Fibroblast of skin of abdomen (primary cell): ENCODE measurements around the gene SDK1.
"Not testable (repeated sequence)": the region's sequence is repeated elsewhere in the genome, so short reads cannot be mapped to it uniquely, and the experiment has no call there.

ENCODE experiments used
- DNase-seq: peaks from one replicate; pipeline ENCODE4 v3.0.0-alpha.2; 2013

SDK1 gene

DNA sequence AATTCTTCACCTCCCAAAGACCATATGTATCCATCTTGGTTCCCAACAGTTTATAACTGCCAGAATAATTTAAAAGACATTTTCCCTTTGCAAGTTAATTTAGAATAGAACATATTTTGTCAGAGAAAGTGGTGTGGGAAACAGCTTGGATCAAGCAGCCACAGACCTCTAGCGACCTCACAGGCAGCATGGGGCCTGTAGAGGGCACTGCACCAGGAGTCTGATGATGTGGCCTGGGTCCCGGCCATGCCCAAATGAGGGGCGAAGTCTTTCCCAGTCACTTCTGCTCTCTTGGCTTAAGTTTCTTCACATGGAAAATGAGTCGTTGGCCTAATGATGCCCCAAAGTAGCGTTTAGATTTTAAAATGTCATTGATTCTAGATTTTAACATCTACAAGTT is 243.2 kb downstream of the SDK1 start:
- DNase-seq: no peak

DNA sequence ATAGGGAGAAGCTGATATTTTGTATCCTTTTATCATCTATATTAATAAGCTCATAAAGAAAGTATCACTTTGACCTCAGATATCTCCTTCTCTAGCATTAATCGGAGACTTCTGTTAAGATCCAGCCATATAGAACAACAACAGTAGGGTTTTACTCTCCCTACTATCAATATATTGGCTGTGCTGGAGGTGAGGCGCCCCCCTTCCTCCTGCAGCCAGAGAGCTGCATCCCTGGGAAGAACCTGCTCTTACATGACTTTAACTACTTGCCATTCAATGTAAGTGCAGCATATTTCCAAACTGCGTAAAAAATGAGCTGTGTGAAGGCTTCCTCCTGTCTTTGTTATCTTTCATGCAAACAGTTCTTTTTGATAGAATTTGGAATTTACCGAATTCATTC is 247.8 kb downstream of the SDK1 start:
- DNase-seq: no peak

DNA sequence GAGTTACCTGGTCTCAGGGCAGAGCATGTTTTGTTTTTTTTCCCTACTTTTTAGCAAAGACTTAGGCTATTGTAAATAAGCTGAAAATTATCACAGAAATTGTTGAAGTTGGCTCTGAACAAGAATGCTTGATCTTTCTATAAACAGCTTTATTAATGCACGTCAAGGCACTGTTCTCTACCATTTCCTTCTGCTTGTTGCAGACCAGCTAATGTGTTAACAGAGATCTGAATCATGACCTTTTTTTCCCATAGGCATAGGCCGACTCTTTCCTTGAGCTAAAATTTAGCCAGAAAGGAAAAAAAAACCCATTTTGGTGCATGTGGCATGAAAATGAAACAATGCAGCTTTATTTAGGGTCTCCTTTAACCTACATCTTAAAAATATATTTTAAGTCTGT is 248.5 kb downstream of the SDK1 start:
- no peak for DNase-seq

DNA sequence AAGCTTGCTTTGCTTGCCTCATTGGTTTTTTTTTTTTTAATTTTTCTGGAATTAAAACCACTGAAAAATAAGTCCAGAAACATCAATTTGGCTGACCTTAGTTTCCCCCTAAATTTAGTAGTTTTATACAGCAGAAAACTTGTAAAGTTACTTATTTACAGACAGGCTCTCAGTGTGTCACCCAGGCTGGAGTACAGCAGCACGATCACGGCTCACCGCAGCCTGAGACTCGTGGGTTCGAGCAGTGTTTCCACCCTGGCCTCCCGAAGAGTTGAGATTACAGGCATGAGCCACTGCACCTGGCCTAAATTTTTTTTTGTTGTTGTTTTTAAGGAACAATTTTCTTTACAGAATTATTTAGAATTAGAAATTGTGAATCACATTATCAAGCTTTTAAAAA is 250.5 kb downstream of the SDK1 start:
- no peak for DNase-seq

- no peak for DNase-seq
Observed at GRCh38 chr7:3552499-3552898, 251.4 kb downstream of the SDK1 start.

- no peak for DNase-seq
Observed at GRCh38 chr7:3558400-3558799, 257.3 kb downstream of the SDK1 start.

DNA sequence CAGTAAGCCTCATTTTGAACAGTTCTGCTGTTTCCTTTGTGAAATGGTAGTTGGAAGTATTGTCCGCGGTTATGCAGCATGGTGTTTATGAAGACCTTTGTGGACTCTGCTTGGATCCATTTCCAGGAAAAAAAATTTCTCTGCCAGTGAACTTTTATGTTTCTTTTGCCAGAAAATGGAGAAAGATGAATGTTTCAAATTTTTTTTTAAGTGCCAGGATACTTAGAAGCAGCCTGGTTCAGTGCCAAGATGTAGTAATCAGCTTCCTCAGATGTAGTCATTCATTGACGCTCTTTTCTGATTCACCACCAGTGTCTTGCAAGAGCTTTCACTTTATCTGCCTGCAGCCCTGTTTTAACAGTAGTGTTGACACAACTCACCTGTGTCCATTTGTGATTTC is 258.2 kb downstream of the SDK1 start:
- peak; percentile 76 for DNase-seq

- no peak for DNase-seq
Observed at GRCh38 chr7:3560495-3560894, 259.4 kb downstream of the SDK1 start.

- no peak for DNase-seq
Observed at GRCh38 chr7:3561932-3562331, 260.9 kb downstream of the SDK1 start.

- no peak for DNase-seq
Observed at GRCh38 chr7:3564231-3564630, 263.2 kb downstream of the SDK1 start.

- no peak for DNase-seq
Observed at GRCh38 chr7:3568516-3568915, 267.5 kb downstream of the SDK1 start.

DNA sequence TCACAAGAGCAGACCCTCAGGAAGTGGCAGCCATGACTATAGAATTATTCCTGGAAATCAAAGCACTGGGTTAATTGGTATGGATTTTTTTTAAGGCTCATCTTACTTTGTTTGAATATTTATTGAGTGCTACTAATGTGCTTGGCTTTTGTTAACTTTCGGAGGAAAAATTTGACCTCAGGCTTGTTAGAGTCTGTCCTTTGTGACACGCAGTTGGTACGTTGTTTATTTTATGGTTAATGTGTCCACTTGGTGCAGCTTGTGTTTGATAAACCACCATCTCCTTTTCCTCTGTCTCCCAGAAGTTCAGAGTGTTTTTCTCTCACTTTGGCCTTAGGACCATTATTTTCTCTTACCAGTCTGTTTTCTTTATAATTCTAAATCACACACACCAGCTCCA is 268.6 kb downstream of the SDK1 start:
- DNase-seq: no peak

DNA sequence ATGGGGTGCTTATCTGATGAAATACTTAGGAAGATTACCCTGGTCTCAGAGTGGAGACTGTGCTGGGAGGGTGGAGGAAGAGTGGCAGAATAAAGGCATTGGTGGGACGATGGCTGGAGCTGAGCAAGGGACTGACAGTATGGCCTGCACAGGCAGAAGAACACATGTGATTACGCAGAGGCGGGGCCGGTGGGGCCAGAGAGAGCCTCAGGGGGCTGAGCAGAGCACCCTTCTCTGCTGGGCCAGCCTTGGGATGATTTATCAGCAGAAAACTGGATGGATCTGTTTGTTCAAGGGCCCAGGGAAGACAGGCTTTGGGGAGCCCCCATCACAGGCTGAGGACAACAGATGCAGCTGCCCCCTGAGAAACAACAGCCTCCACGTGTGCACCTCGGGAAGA is 272.1 kb downstream of the SDK1 start:
- no peak for DNase-seq

DNA sequence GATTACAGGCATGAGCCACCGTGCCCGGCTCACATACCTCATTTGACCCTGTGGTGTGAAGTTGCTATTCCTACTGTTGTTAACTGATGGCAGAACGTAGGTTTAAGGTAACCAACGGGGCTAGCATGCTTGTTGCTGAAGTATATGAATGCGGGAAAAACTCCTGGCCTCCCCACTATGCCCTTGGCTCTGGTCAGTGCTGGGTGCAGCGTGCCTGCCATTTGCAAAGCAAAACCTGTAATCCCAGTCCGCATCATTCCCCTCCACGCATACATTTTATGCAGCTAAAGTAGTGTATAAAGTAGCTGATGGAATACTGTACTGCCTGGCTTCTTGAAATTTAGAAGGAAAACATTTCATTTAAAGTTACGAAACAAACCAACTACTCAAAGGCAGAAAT is 273.3 kb downstream of the SDK1 start:
- no peak for DNase-seq

- DNase-seq: no peak
Observed at GRCh38 chr7:3575753-3576531, 274.9 kb downstream of the SDK1 start.

- no peak for DNase-seq
Observed at GRCh38 chr7:3578399-3578798, 277.3 kb downstream of the SDK1 start.

DNA sequence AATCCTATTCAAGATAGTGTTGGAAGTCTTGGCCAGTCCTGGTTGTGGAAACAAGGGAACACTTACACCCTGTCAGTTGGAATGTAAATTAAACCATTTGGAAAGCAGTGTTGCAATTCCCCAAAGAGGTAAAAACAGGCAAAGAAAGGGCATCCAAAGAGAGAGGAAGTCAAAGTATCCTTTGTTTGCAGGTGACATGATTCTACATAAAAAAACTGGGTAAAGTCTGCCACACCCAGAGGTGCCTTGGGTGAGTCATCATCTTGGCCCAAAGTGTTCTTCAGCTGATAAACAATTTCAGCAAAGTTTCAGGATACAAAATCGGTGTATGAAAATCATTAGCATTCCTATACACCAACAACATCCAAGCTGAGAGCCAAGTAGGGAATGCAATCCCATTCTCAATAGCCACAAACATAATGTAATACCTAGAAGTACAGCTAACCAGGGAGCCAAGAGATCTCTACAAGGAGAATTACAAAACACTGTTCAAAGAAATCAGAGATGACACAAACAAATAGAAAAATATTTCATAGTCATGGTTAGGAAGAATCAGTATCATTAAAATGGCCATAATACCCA is 278.7 kb downstream of the SDK1 start:
- DNase-seq: no peak

- not testable (repeated sequence) for DNase-seq
Observed at GRCh38 chr7:3582145-3582544, 281.1 kb downstream of the SDK1 start.

GRCh38 chr7:3585826-3586225 is 284.8 kb downstream of the SDK1 start:
- no peak for DNase-seq

DNA sequence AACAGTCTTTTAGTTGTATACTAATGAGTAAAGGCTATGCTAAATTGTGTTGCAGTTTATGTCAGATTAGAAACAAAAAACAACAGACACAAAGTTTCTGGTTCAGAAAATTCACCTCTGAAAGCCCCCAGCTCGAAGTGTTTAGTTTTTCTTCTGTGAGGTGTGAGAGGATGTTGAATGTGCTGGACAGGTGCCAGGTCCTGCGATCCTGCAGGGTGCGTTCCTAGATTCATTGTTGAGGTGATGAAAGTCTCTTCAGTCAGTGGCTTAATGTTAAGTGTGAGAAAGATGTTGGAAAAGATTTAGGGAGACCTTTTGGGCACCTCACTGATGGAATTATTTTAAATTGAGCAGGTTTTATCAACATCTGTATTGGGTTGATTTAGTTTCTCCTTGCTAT is 287.3 kb downstream of the SDK1 start:
- no peak for DNase-seq

GRCh38 chr7:3589752-3590151 is 288.7 kb downstream of the SDK1 start:
- no peak for DNase-seq

DNA sequence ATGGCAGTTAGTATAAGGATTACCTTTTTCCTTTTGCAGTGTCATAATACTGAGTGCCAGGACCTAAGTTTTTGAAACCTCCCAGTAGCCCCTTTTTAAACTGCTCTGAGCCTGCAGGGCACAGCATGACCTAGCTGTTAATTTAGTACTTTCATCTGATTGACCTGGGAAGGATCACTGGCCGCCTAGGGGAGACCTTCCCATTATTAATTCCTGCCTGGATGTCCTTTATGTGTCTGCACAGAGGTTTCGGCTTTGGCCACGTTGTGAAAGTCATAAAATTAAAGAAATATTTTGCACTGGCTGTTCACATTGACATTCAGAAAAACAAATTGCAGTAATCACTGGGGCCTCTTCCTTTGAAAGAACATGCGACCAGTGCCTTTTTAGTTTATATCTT is 290.2 kb downstream of the SDK1 start:
- DNase-seq: no peak

GRCh38 chr7:3591944-3592343 is 290.9 kb downstream of the SDK1 start:
- DNase-seq: no peak

DNA sequence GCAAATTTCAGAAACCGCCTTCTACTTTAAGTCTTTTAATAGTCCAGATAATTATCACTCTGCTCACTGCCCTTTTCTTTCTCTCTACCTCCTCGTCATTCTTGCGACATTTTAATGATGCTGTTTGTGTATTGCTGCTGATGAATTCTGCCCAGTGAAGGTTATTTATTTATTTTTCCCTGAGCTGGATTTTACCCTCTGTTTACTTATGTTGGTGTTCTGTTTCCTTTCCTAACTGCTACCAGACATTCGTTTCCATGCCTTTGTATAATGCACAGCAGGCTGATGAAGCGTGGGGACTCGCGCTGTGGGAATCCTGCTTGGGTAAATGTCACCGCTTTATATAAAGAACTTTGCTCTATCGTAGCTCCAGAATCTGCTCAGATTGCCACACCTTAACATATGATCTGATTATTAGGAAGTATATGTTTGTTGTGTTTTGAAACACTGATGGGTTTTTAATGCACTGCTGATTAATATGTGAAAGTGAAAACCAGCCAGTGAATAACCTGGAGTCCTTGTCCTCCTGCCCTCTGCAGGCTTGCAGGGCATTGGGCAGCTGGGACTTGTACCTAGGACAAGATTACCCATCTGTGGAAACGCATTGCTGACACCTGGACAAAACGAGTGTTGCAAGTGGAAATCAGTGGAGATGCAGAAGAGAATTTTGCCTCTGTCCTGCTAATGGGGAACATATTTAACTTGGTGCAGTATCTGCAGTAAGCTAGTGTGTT is 291.5 kb downstream of the SDK1 start:
- no peak for DNase-seq
